SK-N-SH (cell line): ENCODE measurements around the gene ASCL5.

ENCODE experiments used
- EZH2phosphoT487 ChIP-seq: fragments of 200-600 bp; sonication (generic); IDR thresholded peaks from 2 replicates; pipeline ENCODE4 v1.6.1; 2017; ENCODE audit warnings: low read depth, mixed run types, mild to moderate bottlenecking, antibody characterized with exemption, moderate library complexity, borderline replicate concordance
- RCOR1 ChIP-seq: fragments of 150-350 bp; IDR thresholded peaks from 2 replicates; pipeline ENCODE4 v1.6.1; 2017; ENCODE audit warnings: antibody characterized with exemption, low read length
- RFX5 ChIP-seq: IDR thresholded peaks from 2 replicates; pipeline ENCODE4 v1.6.1; 2012; ENCODE audit warnings: mild to moderate bottlenecking, improper control_type of control experiment, low read length
- SIN3A ChIP-seq: IDR thresholded peaks from 2 replicates; pipeline ENCODE4 v1.6.1; 2012; ENCODE audit warnings: low read depth, mild to moderate bottlenecking, low read length, moderate library complexity, borderline replicate concordance
- TAF1 ChIP-seq: IDR thresholded peaks from 2 replicates; pipeline ENCODE4 v1.6.1; 2012; ENCODE audit warnings: low read depth, mild to moderate bottlenecking, low read length, moderate library complexity, borderline replicate concordance
- TEAD4 ChIP-seq: IDR thresholded peaks from 2 replicates; pipeline ENCODE4 v1.4.0; 2012; ENCODE audit warnings: mild to moderate bottlenecking, borderline replicate concordance; ENCODE audit not compliant: insufficient read depth
- YY1 ChIP-seq: IDR thresholded peaks from 2 replicates; pipeline ENCODE4 v1.4.0; 2012; ENCODE audit warnings: low read depth, mild to moderate bottlenecking
- TF ChIP-seq, protein P1 (sequence below): fragments of 200-600 bp; sonication (generic); IDR thresholded peaks from 2 replicates; pipeline ENCODE4 v1.6.1; 2017; ENCODE audit warnings: antibody characterized with exemption, mild to moderate bottlenecking, moderate library complexity
- TF ChIP-seq, protein P2 (sequence below): IDR thresholded peaks from 2 replicates; pipeline ENCODE4 v1.6.1; 2012; ENCODE audit warnings: mild to moderate bottlenecking, low read depth, low read length, moderate library complexity

GRCh38 chr1:201114245-201115131, 12.5 kb downstream of the ASCL5 start:
- TF ChIP-seq EZH2phosphoT487 (no peak), RCOR1 (peak; percentile 74), YY1 (peak; percentile 13; the same call in 1 of the 2 replicates), TEAD4 (no peak), RFX5 (no peak), SIN3A (no peak), TAF1 (peak; percentile 48; the same call in 1 of the 2 replicates)
- TF ChIP-seq, protein P1, sequence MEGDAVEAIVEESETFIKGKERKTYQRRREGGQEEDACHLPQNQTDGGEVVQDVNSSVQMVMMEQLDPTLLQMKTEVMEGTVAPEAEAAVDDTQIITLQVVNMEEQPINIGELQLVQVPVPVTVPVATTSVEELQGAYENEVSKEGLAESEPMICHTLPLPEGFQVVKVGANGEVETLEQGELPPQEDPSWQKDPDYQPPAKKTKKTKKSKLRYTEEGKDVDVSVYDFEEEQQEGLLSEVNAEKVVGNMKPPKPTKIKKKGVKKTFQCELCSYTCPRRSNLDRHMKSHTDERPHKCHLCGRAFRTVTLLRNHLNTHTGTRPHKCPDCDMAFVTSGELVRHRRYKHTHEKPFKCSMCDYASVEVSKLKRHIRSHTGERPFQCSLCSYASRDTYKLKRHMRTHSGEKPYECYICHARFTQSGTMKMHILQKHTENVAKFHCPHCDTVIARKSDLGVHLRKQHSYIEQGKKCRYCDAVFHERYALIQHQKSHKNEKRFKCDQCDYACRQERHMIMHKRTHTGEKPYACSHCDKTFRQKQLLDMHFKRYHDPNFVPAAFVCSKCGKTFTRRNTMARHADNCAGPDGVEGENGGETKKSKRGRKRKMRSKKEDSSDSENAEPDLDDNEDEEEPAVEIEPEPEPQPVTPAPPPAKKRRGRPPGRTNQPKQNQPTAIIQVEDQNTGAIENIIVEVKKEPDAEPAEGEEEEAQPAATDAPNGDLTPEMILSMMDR = peak; percentile 85
- TF ChIP-seq, protein P2, sequence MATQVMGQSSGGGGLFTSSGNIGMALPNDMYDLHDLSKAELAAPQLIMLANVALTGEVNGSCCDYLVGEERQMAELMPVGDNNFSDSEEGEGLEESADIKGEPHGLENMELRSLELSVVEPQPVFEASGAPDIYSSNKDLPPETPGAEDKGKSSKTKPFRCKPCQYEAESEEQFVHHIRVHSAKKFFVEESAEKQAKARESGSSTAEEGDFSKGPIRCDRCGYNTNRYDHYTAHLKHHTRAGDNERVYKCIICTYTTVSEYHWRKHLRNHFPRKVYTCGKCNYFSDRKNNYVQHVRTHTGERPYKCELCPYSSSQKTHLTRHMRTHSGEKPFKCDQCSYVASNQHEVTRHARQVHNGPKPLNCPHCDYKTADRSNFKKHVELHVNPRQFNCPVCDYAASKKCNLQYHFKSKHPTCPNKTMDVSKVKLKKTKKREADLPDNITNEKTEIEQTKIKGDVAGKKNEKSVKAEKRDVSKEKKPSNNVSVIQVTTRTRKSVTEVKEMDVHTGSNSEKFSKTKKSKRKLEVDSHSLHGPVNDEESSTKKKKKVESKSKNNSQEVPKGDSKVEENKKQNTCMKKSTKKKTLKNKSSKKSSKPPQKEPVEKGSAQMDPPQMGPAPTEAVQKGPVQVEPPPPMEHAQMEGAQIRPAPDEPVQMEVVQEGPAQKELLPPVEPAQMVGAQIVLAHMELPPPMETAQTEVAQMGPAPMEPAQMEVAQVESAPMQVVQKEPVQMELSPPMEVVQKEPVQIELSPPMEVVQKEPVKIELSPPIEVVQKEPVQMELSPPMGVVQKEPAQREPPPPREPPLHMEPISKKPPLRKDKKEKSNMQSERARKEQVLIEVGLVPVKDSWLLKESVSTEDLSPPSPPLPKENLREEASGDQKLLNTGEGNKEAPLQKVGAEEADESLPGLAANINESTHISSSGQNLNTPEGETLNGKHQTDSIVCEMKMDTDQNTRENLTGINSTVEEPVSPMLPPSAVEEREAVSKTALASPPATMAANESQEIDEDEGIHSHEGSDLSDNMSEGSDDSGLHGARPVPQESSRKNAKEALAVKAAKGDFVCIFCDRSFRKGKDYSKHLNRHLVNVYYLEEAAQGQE = no peak
